GM19351 (cell line): ENCODE data around the gene TMEM132C.
"Not testable (repeated sequence)": the region's sequence is repeated elsewhere in the genome, so short reads cannot be mapped to it uniquely, and the experiment has no call there.

Source experiments
- ATAC-seq: cut with Tn5 transposase; IDR thresholded peaks from one replicate; pipeline ENCODE4 v1.9.1; 2021; ENCODE audit warnings: mild to moderate bottlenecking, moderate library complexity; ENCODE audit not compliant: unreplicated experiment

TMEM132C gene

GRCh38 chr12:128267131-128267622 lies at the start of gene TMEM132C:
TMEM132C (plus strand) TSS chr12:128267170; CDS start chr12:128267403, 233 bp downstream.
- no peak for ATAC-seq

GRCh38 chr12:128224226-128224625 lies 42.7 kb upstream of the TMEM132C start:
- no peak for ATAC-seq

GRCh38 chr12:128228581-128228980 lies 38.4 kb upstream of the TMEM132C start:
- no peak for ATAC-seq

GRCh38 chr12:128235635-128236417 lies 31.1 kb upstream of the TMEM132C start:
- no peak for ATAC-seq

GRCh38 chr12:128236525-128236924 lies 30.4 kb upstream of the TMEM132C start:
- ATAC-seq = no peak

GRCh38 chr12:128240745-128241144 lies 26.2 kb upstream of the TMEM132C start:
- no peak for ATAC-seq

- no peak for ATAC-seq
Observed at GRCh38 chr12:128245121-128245520, 21.8 kb upstream of the TMEM132C start.

- no peak for ATAC-seq
Observed at GRCh38 chr12:128245905-128246304, 21.1 kb upstream of the TMEM132C start.

- no peak for ATAC-seq
Observed at GRCh38 chr12:128250096-128250495, 16.9 kb upstream of the TMEM132C start.

GRCh38 chr12:128253829-128254228 lies 13.1 kb upstream of the TMEM132C start:
- ATAC-seq = not testable (repeated sequence)

- ATAC-seq = no peak
Observed at GRCh38 chr12:128258866-128259555, 8.0 kb upstream of the TMEM132C start.

- ATAC-seq = no peak
Observed at GRCh38 chr12:128259556-128260070, 7.4 kb upstream of the TMEM132C start.

- no peak for ATAC-seq
Observed at GRCh38 chr12:128261757-128262156, 5.2 kb upstream of the TMEM132C start.

GRCh38 chr12:128265566-128265965 lies 1.4 kb upstream of the TMEM132C start:
- ATAC-seq = no peak

- no peak for ATAC-seq
Observed at GRCh38 chr12:128266086-128266485, 884 bp upstream of the TMEM132C start.

- ATAC-seq = no peak
Observed at GRCh38 chr12:128266541-128267130, 334 bp upstream of the TMEM132C start.

- ATAC-seq = no peak
Observed at GRCh38 chr12:128267651-128268378, 845 bp downstream of the TMEM132C start.

- no peak for ATAC-seq
Observed at GRCh38 chr12:128268379-128268995, 1.5 kb downstream of the TMEM132C start.

GRCh38 chr12:128269181-128269591 lies 2.2 kb downstream of the TMEM132C start:
- ATAC-seq = no peak

- ATAC-seq = no peak
Observed at GRCh38 chr12:128276471-128276870, 9.5 kb downstream of the TMEM132C start.
